Stimulated activated naive B cell treated with anti-CD40 and anti-IgM and Interleukin-4, amounts not matched to agents 10 μg/mL and 1 μg/mL and 100 μg/mL, for 72 hours (primary cell): ENCODE data around the gene MICU1.
"Not testable (repeated sequence)": the region's sequence is repeated elsewhere in the genome, so short reads cannot be mapped to it uniquely, and the experiment has no call there.

Source experiments
- ATAC-seq, 2 donors: fragments of 150-1000 bp; cut with Tn5 transposase; replicated peaks; 2 replicates each; pipeline ENCODE4 v1.10.0; 2021; ENCODE audit warnings: moderate library complexity in 1 of 2
- DNase-seq: peaks from one replicate; pipeline ENCODE4 v3.0.0; 2021
- H3K27ac Mint-ChIP-seq: one replicate; pipeline ENCODE4 v1.8.0; 2022; ENCODE audit warnings: mild to moderate bottlenecking, mixed read lengths
- H3K27me3 Mint-ChIP-seq, 2 donors: one replicate each; pipeline ENCODE4 v1.8.0; 2022; ENCODE audit warnings: mixed read lengths in 2 of 2
- H3K36me3 Mint-ChIP-seq, 2 donors: one replicate each; pipeline ENCODE4 v1.8.0; 2022; ENCODE audit warnings: mixed read lengths in 2 of 2, mild to moderate bottlenecking in 1 of 2
- H3K4me1 Mint-ChIP-seq, 2 donors: one replicate each; pipeline ENCODE4 v1.8.0; 2022; ENCODE audit warnings: mixed read lengths in 2 of 2, mild to moderate bottlenecking in 1 of 2
- H3K4me3 Mint-ChIP-seq, 2 donors: one replicate each; pipeline ENCODE4 v1.8.0; 2022; ENCODE audit warnings: mild to moderate bottlenecking in 2 of 2, mixed read lengths in 2 of 2, moderate library complexity in 1 of 2
- H3K9me3 Mint-ChIP-seq, 2 donors: one replicate each; pipeline ENCODE4 v1.8.0; 2022; ENCODE audit warnings: mixed read lengths in 2 of 2, mild to moderate bottlenecking in 1 of 2

MICU1 gene

DNA sequence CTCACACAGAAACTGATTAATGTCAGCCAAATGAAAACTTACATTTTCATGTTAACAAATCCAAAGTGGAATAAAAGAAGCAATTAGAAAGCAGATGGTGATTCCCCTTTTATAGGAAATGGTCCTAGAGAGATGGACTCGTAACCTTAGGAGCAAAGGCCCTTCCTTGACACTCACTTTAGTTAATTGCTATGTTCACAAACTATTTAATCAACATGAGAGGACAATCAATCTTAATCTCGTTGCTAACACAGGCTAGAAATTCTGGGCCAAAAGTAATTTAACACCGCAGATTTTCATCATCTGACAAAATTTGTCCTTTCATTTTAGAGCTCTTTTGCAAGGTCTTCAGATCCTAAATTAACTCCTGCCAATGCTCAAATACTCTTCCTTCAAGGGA lies 207.2 kb downstream of the MICU1 start:
- Mint-ChIP-seq H3K27ac (no peak overlapping the region), H3K4me1 (no peaks in the 10 kb centered on the region), H3K4me3 (no peak overlapping the region)

DNA sequence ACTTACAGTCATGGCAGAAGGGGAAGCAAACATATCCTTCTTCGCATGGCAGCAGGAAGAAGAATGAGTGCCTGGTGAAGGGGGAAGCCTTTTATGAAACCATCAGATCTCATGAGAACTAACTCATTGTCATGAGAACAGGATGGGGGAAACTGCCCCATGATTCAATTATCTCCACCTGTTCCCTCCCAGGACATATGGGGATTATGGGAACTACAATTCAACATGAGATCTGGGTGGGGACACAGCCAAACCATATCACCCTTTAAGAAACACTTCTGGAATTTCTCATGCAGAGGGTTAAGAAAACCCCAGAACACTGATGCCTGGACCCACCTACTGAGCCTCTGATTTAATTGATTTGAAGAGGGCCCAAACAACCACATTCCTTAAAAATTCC lies 207.9 kb downstream of the MICU1 start:
- Mint-ChIP-seq H3K27me3 (no peaks in the 10 kb centered on the region), H3K36me3 (peaks cover 52 to 70% of the 10 kb centered on the region in 2 donors), H3K27ac (no peak overlapping the region), H3K4me1 (no peaks in the 10 kb centered on the region), H3K9me3 (peaks cover 3 to 7% of the 10 kb centered on the region in 2 donors), H3K4me3 (no peak overlapping the region)
- ATAC-seq, result no peak
- DNase-seq, result no peak

More for the DNA sequence above, 207.2 kb downstream of the MICU1 start:
- no peak for ATAC-seq
- peaks cover 3 to 7% of the 10 kb centered on the region in 2 donors for H3K9me3 Mint-ChIP-seq
- peaks cover 52 to 68% of the 10 kb centered on the region in 2 donors for H3K36me3 Mint-ChIP-seq
- H3K27me3 Mint-ChIP-seq, result no peaks in the 10 kb centered on the region
- no peak for DNase-seq

DNA sequence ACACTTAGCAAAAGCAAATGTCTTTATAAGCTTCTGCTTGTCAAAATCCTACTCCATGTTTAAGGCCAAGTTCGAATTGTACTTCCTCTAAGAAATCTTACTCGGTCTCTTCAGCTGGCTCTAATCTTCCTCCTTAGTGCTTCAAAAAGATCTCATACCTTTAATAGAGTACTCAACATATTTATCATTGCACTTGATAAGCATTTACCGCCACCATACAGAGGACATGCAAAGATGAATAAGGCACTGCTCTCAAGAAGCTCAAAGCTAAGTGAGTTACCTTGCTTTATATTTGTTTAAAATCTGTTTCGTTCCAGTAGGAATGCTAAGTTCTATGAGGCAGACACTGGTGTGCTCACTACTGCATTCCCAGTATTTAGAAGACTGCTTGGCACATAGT lies 209.2 kb downstream of the MICU1 start:
- no peaks in the 10 kb centered on the region for H3K27me3 Mint-ChIP-seq
- H3K4me1 Mint-ChIP-seq, result no peaks in the 10 kb centered on the region
- no peak overlapping the region for H3K4me3 Mint-ChIP-seq
- H3K36me3 Mint-ChIP-seq, result peaks cover 42 to 61% of the 10 kb centered on the region in 2 donors
- no peak for ATAC-seq
- H3K27ac Mint-ChIP-seq, result no peak overlapping the region
- peaks cover 0 to 5% of the 10 kb centered on the region in 2 donors for H3K9me3 Mint-ChIP-seq
- DNase-seq, result no peak

DNA sequence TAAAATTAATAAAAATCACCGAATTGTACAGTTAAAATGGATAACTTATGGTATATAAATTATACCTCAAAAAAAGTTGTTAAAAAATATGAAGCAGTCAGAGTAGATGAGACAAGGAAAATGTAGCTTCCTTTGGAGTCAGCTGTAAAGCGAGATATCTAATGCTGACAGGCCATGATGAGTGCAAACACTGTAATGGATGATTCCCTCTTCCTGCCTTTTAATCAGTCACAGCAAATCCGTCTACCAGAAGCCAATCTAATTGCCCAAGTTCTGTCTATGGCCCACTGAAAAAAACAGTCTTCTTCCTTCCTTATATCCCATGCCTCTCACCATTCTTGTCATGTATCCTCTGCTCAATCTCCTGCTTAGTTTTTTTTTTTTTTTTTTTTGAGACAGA lies 211.2 kb downstream of the MICU1 start:
- H3K36me3 Mint-ChIP-seq, result peaks cover 35 to 49% of the 10 kb centered on the region in 2 donors
- DNase-seq (no peak), ATAC-seq (no peak)
- no peak overlapping the region for H3K4me3 Mint-ChIP-seq
- no peaks in the 10 kb centered on the region for H3K4me1 Mint-ChIP-seq
- H3K9me3 Mint-ChIP-seq, result peaks cover 0 to 5% of the 10 kb centered on the region in 2 donors
- H3K27me3 Mint-ChIP-seq, result no peaks in the 10 kb centered on the region
- no peak overlapping the region for H3K27ac Mint-ChIP-seq

DNA sequence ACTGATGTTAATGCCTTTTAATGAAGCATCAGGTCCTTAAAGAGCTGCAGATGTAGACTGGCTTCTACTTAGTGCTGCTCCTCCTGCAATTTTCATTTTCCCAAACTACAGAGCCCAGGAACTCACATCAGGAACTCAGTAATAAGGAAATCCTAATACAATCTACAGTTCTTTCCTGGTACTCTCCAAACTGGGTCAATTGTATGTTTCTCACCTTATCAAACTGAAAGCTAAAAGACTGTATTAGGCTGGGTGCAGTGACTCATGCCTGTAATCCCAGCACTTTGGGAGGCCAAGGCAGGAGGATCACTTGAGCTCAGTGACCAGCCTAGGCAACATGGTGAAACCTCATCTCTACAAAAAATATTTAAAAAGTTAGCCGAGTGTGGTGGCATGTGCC lies 216.7 kb downstream of the MICU1 start:
- no peak overlapping the region for H3K4me3 Mint-ChIP-seq
- ATAC-seq, result no peak

DNA sequence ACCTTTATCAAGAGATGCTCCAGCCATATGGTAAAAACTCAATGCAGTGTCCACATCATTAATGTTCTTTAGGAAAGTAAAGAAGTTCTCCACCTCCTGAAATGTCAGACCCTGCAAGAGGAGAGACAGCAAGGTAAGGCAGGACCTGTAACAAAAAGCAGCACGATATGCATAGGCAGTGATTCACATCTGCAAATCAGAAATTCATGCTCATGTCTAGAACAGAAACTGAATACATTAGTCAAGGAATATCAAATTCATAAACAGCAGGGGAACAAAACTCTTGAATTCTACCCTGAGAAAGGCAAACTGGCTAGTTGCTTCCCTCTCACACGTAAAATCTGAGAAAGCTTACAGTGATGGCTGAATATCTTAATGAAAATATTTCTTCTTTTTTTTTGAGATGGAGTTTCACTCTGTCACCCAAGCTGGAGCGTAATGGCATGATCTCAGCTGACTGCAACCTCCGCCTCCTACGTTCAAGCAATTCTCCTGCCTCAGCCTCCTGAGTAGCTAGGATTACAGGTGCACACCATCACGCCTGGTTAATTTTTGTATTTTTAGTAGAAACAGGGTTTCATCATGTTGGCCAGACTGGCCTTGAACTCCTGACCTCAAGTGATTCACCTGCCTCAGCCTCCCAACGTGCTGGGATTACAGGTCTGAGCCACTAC lies 217.8 kb downstream of the MICU1 start:
- no peak overlapping the region for H3K4me3 Mint-ChIP-seq
- no peaks in the 10 kb centered on the region for H3K27me3 Mint-ChIP-seq
- H3K27ac Mint-ChIP-seq, result no peak overlapping the region
- ATAC-seq, result peak in 1 of 2 donors; percentile 33
- peaks cover 18 to 21% of the 10 kb centered on the region in 2 donors for H3K36me3 Mint-ChIP-seq
- H3K9me3 Mint-ChIP-seq, result no peaks in the 10 kb centered on the region
- no peaks in the 10 kb centered on the region for H3K4me1 Mint-ChIP-seq
- no peak for DNase-seq

More for the DNA sequence above, 216.7 kb downstream of the MICU1 start:
- DNase-seq, result no peak
- Mint-ChIP-seq H3K9me3 (no peaks in the 10 kb centered on the region), H3K27ac (peak overlapping the region; percentile 37), H3K36me3 (peaks cover 21 to 25% of the 10 kb centered on the region in 2 donors), H3K27me3 (no peaks in the 10 kb centered on the region), H3K4me1 (no peaks in the 10 kb centered on the region)

DNA sequence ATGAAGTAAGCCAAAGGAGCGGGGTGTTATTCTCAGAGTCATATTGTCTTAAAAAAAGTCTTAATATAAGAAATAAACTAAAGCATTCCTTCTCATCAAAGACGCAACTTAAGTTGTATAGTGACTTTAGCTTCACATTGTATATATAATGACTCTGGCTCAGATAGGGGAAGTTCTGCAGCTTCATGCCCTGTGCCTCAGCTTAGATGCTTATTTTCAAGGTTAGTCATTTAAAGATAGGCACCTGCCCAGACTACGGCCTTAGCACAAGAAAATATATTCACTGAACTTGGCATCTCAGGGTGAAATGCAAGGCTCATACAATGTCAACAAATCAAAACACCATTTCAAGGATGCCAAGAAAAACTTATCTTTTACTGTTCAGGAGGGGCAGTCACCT lies 218.4 kb downstream of the MICU1 start:
- H3K4me3 Mint-ChIP-seq, result no peak overlapping the region
- no peaks in the 10 kb centered on the region for H3K4me1 Mint-ChIP-seq
- H3K9me3 Mint-ChIP-seq, result no peaks in the 10 kb centered on the region
- no peak overlapping the region for H3K27ac Mint-ChIP-seq
- DNase-seq (no peak), ATAC-seq (peak; percentile 36 to 73)
- H3K27me3 Mint-ChIP-seq, result no peaks in the 10 kb centered on the region
- H3K36me3 Mint-ChIP-seq, result peaks cover 16 to 18% of the 10 kb centered on the region in 2 donors

DNA sequence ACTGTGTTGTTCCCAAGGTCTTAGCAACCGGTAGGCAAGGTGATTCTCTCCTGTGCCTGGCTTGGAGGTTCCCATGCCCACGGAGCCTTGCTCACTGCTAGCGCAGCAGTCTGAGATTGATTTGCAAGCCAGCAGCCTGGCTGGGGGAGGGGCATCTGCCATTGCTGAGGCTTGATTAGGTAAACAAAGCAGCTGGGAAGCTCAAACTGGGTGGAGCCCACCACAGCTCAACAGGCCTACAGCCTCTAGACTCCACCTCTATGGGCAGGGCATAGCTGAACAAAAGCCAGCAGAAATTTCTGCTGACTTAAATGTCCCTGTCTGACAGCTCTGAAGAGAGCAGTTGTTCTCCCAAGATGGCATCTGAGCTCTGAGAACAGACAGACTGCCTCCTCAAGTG lies 230.3 kb downstream of the MICU1 start:
- not testable (repeated sequence) for DNase-seq, H3K4me1 Mint-ChIP-seq, H3K27ac Mint-ChIP-seq, H3K4me3 Mint-ChIP-seq, ATAC-seq, H3K27me3 Mint-ChIP-seq, H3K9me3 Mint-ChIP-seq
- peaks cover 28 to 43% of the 10 kb centered on the region in 2 donors for H3K36me3 Mint-ChIP-seq

DNA sequence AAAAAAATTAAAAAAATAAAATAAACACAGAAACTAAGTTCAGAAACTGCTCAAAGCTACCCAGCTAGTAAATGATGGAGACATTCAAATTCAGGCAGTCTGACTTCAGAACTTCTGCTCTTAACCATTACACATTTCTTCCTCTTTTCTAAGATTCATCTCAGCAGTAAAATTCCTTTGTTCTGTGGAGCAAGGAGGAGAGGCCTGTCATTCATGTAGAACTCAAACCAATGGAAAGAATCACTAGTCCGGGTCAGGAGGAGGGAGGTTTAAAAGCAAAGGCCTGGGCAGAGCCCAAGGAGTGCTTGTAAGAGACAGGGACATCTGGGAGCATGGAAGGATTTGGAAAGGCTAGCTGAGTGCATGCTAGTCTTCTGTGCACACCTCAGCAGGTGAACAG lies 233.3 kb downstream of the MICU1 start:
- H3K4me3 Mint-ChIP-seq, result no peak overlapping the region
- no peaks in the 10 kb centered on the region for H3K9me3 Mint-ChIP-seq
- H3K4me1 Mint-ChIP-seq, result peaks cover 0 to 2% of the 10 kb centered on the region in 2 donors
- no peak overlapping the region for H3K27ac Mint-ChIP-seq
- no peak for DNase-seq
- H3K36me3 Mint-ChIP-seq, result peaks cover 24 to 31% of the 10 kb centered on the region in 2 donors
- no peaks in the 10 kb centered on the region for H3K27me3 Mint-ChIP-seq
- ATAC-seq, result no peak

DNA sequence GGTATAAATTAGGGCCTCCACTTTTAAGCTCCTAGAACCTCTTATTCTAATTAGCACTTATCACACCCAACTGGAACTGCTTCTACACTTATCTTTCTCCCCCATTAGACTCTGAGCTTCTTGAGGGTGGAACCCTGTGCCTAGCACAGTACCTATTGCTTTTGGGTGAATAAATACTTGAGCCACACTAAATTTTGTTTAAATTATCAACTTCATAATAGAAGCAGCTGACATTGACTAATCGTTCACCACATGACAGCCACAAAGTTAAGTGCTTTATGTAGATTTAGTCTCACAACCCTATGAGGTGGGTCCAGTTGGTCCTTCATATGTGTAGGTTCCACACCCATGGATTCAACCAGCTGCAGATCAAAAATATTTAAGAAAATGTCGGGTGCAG lies 235.1 kb downstream of the MICU1 start:
- H3K9me3 Mint-ChIP-seq, result no peaks in the 10 kb centered on the region
- no peaks in the 10 kb centered on the region for H3K27me3 Mint-ChIP-seq
- DNase-seq, result no peak
- no peak overlapping the region for H3K4me3 Mint-ChIP-seq
- no peak for ATAC-seq
- peaks cover 11 to 15% of the 10 kb centered on the region in 2 donors for H3K36me3 Mint-ChIP-seq
- H3K27ac Mint-ChIP-seq, result no peak overlapping the region
- H3K4me1 Mint-ChIP-seq, result peaks cover 0 to under 1% of the 10 kb centered on the region in 2 donors

DNA sequence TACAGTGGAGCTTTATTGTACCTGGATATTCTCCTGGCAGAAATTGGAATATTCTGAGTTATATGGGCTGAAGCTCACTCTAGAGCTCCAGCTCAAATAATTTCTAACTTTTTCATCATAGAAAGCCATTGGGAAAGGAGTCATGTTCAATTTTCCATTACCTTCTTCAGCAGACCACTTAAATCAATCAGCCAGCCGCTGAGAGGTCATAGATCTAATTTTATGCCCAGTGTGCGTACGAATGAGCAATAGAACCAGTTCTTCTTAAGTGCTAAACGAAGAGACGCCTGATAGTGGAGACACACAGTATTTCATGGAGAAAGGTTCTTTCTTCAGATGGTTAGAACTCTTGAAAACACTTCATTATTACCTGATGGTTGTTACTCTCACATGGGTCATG lies 236.2 kb downstream of the MICU1 start:
- Mint-ChIP-seq H3K4me3 (no peak overlapping the region), H3K27ac (no peak overlapping the region), H3K4me1 (peaks cover 5 to 6% of the 10 kb centered on the region in 2 donors), H3K36me3 (peaks cover 8 to 9% of the 10 kb centered on the region in 2 donors), H3K9me3 (no peaks in the 10 kb centered on the region), H3K27me3 (no peaks in the 10 kb centered on the region)
- DNase-seq (no peak), ATAC-seq (no peak)

DNA sequence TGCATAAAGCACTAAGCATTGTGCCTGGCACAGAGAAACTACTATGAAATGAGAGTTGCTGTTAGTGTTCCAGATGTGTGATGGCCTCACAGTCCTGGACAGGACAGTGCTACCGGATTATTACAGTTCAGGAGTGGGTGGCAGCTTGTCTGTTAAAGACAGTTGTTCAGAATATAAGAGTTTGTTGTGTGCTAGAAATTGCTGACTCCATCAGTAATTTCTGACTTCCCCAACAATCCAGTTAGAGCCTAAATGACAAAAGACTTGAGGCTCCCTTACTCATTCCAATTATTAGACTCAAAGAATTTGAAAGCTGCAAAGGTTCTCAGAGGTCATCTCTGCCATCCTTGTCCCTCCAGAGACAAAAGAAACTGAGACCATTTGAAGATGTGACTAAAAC lies 236.9 kb downstream of the MICU1 start:
- no peak for ATAC-seq
- Mint-ChIP-seq H3K27me3 (no peaks in the 10 kb centered on the region), H3K36me3 (peaks cover 8 to 9% of the 10 kb centered on the region in 2 donors), H3K4me1 (peaks cover 5 to 6% of the 10 kb centered on the region in 2 donors), H3K27ac (no peak overlapping the region), H3K9me3 (no peaks in the 10 kb centered on the region), H3K4me3 (no peak overlapping the region)
- no peak for DNase-seq

DNA sequence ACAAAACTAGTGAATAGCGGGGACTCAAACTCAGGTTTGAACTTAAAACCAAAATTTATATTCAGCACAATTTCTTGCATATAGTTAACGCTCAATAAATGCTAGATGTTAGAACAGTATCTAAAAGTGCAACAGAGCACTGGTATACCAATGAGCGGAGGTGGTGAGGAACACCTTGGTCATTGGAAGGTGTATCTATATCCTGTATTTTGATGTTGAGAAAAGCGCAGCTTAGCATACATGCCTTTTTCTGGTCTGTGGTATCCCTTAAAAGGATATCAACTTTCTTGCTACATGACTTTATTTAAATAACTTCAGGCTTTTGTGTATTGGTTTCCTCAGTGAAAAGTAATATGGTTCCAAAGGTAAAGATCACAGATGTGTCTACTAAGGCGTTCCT lies 237.8 kb downstream of the MICU1 start:
- H3K4me1 Mint-ChIP-seq, result peaks cover 5 to 6% of the 10 kb centered on the region in 2 donors
- ATAC-seq (no peak), DNase-seq (no peak)

DNA sequence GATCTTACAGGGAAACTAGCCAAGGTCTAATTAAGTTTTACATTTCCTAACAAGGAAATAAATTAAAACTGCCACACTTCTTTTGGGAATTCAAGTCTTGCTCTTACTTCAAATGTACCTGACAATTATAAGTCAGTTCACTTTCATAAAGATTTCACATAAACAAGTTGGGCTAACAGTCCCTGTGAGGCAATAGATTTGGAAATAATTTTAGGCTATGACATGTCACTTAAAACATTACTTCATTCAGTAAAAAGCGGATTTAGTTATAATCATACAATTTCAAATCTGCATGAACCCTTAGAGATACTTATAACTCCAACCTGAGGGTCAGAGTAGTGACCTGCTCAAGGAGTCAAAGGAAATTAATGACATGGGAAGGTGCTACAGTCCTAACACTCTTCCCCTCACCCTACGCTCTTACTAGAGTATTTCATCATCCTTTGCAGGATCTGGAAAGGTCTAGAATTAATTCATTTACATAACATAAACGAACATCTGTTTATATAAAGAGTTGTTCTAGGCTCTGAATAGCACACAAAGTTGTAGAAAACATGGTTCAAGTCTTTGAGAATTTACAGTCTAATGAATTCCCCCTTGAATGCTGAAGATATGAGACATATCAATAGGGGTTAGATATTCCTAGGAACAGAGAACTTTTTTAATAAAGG lies 238.8 kb downstream of the MICU1 start:
- DNase-seq (no peak), ATAC-seq (no peak)
- Mint-ChIP-seq H3K4me1 (peaks cover 5 to 6% of the 10 kb centered on the region in 2 donors), H3K27me3 (no peaks in the 10 kb centered on the region), H3K4me3 (no peak overlapping the region), H3K27ac (no peak overlapping the region), H3K36me3 (peaks cover 0 to 1% of the 10 kb centered on the region in 2 donors), H3K9me3 (no peaks in the 10 kb centered on the region)

More for the DNA sequence above, 237.8 kb downstream of the MICU1 start:
- no peak overlapping the region for H3K27ac Mint-ChIP-seq
- no peaks in the 10 kb centered on the region for H3K27me3 Mint-ChIP-seq
- H3K4me3 Mint-ChIP-seq, result no peak overlapping the region
- no peaks in the 10 kb centered on the region for H3K9me3 Mint-ChIP-seq
- peaks cover 3 to 5% of the 10 kb centered on the region in 2 donors for H3K36me3 Mint-ChIP-seq

DNA sequence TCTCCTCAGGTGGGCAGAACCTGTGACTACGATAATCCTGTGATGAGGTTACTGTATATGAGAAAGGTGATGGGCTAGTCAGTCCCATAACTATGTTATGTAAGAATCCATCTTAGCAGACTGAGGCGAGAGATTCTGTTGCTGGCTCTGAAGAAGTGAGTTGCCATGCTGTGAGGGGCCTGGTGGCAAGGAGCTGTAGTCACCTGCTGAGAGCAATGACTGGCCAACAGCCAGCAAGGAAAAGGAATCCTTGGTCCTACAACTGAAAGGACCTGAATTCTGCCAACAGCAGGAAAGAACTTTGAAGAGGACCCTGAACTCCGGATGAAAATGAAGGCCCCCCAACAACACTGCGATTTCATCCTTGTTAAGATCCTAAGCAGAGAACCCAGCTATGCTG lies 240.2 kb downstream of the MICU1 start:
- Mint-ChIP-seq H3K4me3 (no peak overlapping the region), H3K27ac (no peak overlapping the region), H3K36me3 (peaks cover 0 to 1% of the 10 kb centered on the region in 2 donors), H3K27me3 (no peaks in the 10 kb centered on the region), H3K4me1 (peaks cover 5 to 6% of the 10 kb centered on the region in 2 donors), H3K9me3 (no peaks in the 10 kb centered on the region)
- ATAC-seq (no peak), DNase-seq (no peak)
